OCI-LY1 (cell line): ENCODE measurements around the gene MYO19.

ENCODE experiments used
- EZH2 ChIP-seq: fragments of 200-600 bp; sonication (generic), shearing (Covaris generic); IDR thresholded peaks from 2 replicates; pipeline ENCODE4 v1.8.0; 2017; ENCODE audit warnings: borderline replicate concordance, mixed run types, mild to moderate bottlenecking, antibody characterized with exemption, low read length, moderate library complexity, mixed read lengths
- TF ChIP-seq, protein P1 (sequence below): fragments of 200-600 bp; sonication (generic), shearing (Covaris generic); IDR thresholded peaks from 2 replicates; pipeline ENCODE4 v1.5.1; 2017; ENCODE audit warnings: mild to moderate bottlenecking, antibody characterized with exemption, low read length, moderate library complexity, mixed read lengths

- TF ChIP-seq, protein P1, sequence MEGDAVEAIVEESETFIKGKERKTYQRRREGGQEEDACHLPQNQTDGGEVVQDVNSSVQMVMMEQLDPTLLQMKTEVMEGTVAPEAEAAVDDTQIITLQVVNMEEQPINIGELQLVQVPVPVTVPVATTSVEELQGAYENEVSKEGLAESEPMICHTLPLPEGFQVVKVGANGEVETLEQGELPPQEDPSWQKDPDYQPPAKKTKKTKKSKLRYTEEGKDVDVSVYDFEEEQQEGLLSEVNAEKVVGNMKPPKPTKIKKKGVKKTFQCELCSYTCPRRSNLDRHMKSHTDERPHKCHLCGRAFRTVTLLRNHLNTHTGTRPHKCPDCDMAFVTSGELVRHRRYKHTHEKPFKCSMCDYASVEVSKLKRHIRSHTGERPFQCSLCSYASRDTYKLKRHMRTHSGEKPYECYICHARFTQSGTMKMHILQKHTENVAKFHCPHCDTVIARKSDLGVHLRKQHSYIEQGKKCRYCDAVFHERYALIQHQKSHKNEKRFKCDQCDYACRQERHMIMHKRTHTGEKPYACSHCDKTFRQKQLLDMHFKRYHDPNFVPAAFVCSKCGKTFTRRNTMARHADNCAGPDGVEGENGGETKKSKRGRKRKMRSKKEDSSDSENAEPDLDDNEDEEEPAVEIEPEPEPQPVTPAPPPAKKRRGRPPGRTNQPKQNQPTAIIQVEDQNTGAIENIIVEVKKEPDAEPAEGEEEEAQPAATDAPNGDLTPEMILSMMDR: no peak
- TF ChIP-seq EZH2: no peak
Observed at GRCh38 chr17:36460265-36460937, 74.3 kb downstream of the MYO19 start.
